K562 (cell line): ENCODE measurements around the gene TKT. TPM values are rescaled to one million over a fixed set of nuclear protein-coding genes. Genes with fewer than 3 reads are reported as not detected.

Experiments used
- ATAC-seq: fragments of 200-7000 bp; cut with Tn5 transposase; 3 replicates; pipeline ENCODE4 v1.9.1; 2020; ENCODE audit warnings: moderate library complexity
- BruUV-seq: library from RNA; stranded (reverse); fragments of 400-500 nt; replicated peaks from 2 replicates; lab custom pipeline; 2021; lab: Mats Ljungman, UMichigan
- CTCF ChIA-PET: fragments of 300-600 bp; formaldehyde crosslinking; extraction: SDS; loops from one replicate; lab custom pipeline; 2021; ENCODE audit warnings: low intra/inter-chr PET ratio; lab: Yijun Ruan, JAX
- POLR2A ChIA-PET: fragments of 300-600, 350-650 bp; sonication (Branson Sonifier 250); formaldehyde crosslinking; extraction: SDS; loops from one replicate; lab custom pipeline; 2021; ENCODE audit warnings: antibody characterized with exemption, inconsistent platforms; lab: Yijun Ruan, JAX
- DNase-seq, 4 experiments: peaks; one replicate each; pipeline versions ENCODE4 v3.0.0 to v3.0.0-alpha.2; 2011 to 2018; ENCODE audit warnings: low spot score in 3 of 4, mixed read lengths in 3 of 4; ENCODE audit errors: extremely low read depth in 1 of 4
- FAIRE-seq: peaks from 2 replicates; lab custom pipeline; 2011; peaks lifted over from hg19 to GRCh38; lab: Jason Lieb, UNC
- H2AFZ ChIP-seq: 2 replicates; pipeline ENCODE4 v1.6.0; 2011; ENCODE audit warnings: low read depth, low read length, control low read depth, inconsistent platforms
- H3K27ac ChIP-seq: fragments of 200-600 bp; 3 replicates; pipeline ENCODE4 v1.8.0; 2011; ENCODE audit warnings: low read depth, mild to moderate bottlenecking, control low read depth, inconsistent platforms, low read length, moderate library complexity, mixed read lengths; ENCODE audit errors: extremely low read depth
- H3K27me3 ChIP-seq, 2 experiments: fragments of 300-600 bp in 1 of 2; 2 replicates in 1 of 2; 3 replicates in 1 of 2; pipeline versions ENCODE4 v1.6.0 to v1.8.0; 2011; ENCODE audit warnings: inconsistent platforms in 2 of 2, low read length in 2 of 2, mild to moderate bottlenecking in 1 of 2, mixed read lengths in 1 of 2, moderate library complexity in 1 of 2; ENCODE audit not compliant: control insufficient read depth in 2 of 2, insufficient read depth in 2 of 2
- H3K36me3 ChIP-seq: fragments of 300-600 bp; 3 replicates; pipeline ENCODE4 v1.8.0; 2011; ENCODE audit warnings: mild to moderate bottlenecking, low read length, inconsistent platforms; ENCODE audit not compliant: control insufficient read depth, insufficient read depth
- H3K4me1 ChIP-seq, 2 experiments: fragments of 200-600 bp in 1 of 2; replicated peaks in 1 of 2; 2 replicates in 1 of 2; 3 replicates in 1 of 2; pipeline versions ENCODE4 v1.5.1 to v1.8.0; 2011; ENCODE audit warnings: inconsistent platforms in 2 of 2, low read length in 2 of 2, mild to moderate bottlenecking in 1 of 2, mixed read lengths in 1 of 2, moderate library complexity in 1 of 2; ENCODE audit not compliant: control insufficient read depth in 2 of 2, insufficient read depth in 2 of 2
- H3K4me2 ChIP-seq: 2 replicates; pipeline ENCODE4 v1.6.1; 2011; ENCODE audit warnings: low read length, control low read depth, inconsistent platforms, mixed read lengths; ENCODE audit not compliant: insufficient read depth
- H3K4me3 ChIP-seq: fragments of 200-600 bp; sonication (generic), shearing (Covaris generic); 2 replicates; pipeline ENCODE4 v1.5.1; 2016; ENCODE audit warnings: control low read depth, inconsistent platforms
- H3K79me2 ChIP-seq: fragments of 200-600 bp; 3 replicates; pipeline ENCODE4 v1.8.0; 2011; ENCODE audit warnings: low read length, inconsistent platforms; ENCODE audit not compliant: control insufficient read depth, insufficient read depth
- H3K9ac ChIP-seq, 2 experiments: 2 replicates each; pipeline versions ENCODE4 v1.6.0 to v1.6.1; 2011; ENCODE audit warnings: low read depth in 2 of 2, low read length in 2 of 2, control low read depth in 1 of 2, inconsistent platforms in 1 of 2, mild to moderate bottlenecking in 1 of 2, mixed read lengths in 1 of 2; ENCODE audit not compliant: insufficient read depth in 1 of 2
- H3K9me1 ChIP-seq: one replicate; pipeline ENCODE4 v1.6.0; 2011; ENCODE audit warnings: inconsistent platforms, mild to moderate bottlenecking, low read length, moderate library complexity; ENCODE audit not compliant: control insufficient read depth, insufficient read depth
- H3K9me3 ChIP-seq: replicated peaks from 2 replicates; pipeline ENCODE4 v1.5.1; 2011; ENCODE audit warnings: low read depth, low read length, inconsistent platforms; ENCODE audit not compliant: control insufficient read depth, insufficient read depth
- H4K20me1 ChIP-seq: replicated peaks from 2 replicates; pipeline ENCODE4 v1.6.1; 2011; ENCODE audit warnings: low read length, inconsistent platforms, mixed read lengths; ENCODE audit not compliant: control insufficient read depth, insufficient read depth
- FUS ChIP-seq: fragments of 200-400 bp; formaldehyde crosslinking; optimal IDR thresholded peaks from 2 replicates; pipeline ENCODE3; 2017; ENCODE audit warnings: low read depth, low read length
- HDAC8 ChIP-seq: fragments of 450-650 bp; IDR thresholded peaks from 2 replicates; pipeline ENCODE4 v1.6.1; 2016; ENCODE audit warnings: mild to moderate bottlenecking, missing genetic modification characterization, moderate library complexity, missing compliant biosample characterization
- HNRNPK ChIP-seq: fragments of 200-400 bp; formaldehyde crosslinking; IDR thresholded peaks from one replicate; pipeline ENCODE4 v1.6.1; 2018; ENCODE audit warnings: mild to moderate bottlenecking, low read depth, low read length; ENCODE audit not compliant: poor library complexity, severe bottlenecking
- KAT7 ChIP-seq: sonication (generic); formaldehyde crosslinking; IDR thresholded peaks from 2 replicates; pipeline ENCODE4 v1.8.0; 2022; ENCODE audit warnings: missing genetic modification reagents, mild to moderate bottlenecking, borderline replicate concordance
- SRSF9 ChIP-seq: fragments of 200-400 bp; formaldehyde crosslinking; IDR thresholded peaks from 2 replicates; pipeline ENCODE4 v1.6.1; 2017; ENCODE audit warnings: low read depth, low read length, borderline replicate concordance
- ZNF23 ChIP-seq: fragments of 250-450 bp; sonication (Bioruptor Pico); IDR thresholded peaks from 2 replicates; pipeline ENCODE4 v1.4.0; 2020; ENCODE audit warnings: mild to moderate bottlenecking
- ZNF41 ChIP-seq: fragments of 250-450 bp; sonication (Bioruptor Pico); conservative IDR thresholded peaks from 2 replicates; pipeline ENCODE4 v1.4.0; 2020; ENCODE audit warnings: mild to moderate bottlenecking
- ZNF584 ChIP-seq: fragments of 200-800 bp; sonication (Bioruptor generic); IDR thresholded peaks from 2 replicates; pipeline ENCODE4 v1.6.1; 2016; ENCODE audit warnings: low read depth, mild to moderate bottlenecking, missing genetic modification characterization, missing compliant biosample characterization
- WGBS: fragments of 100-300 bp; shearing (Covaris generic); methylation state at CpG from one replicate; pipeline ENCODE4 v1.1.6; 2016; ENCODE audit warnings: low coverage, mixed read lengths; ENCODE audit not compliant: insufficient coverage; ENCODE audit errors: missing lambda C conversion rate; 5-methylcytosine and 5-hydroxymethylcytosine counted together
- in situ Hi-C: fragments of 300-500 bp; cut with MboI; formaldehyde crosslinking; loops from 4 replicates; pipeline ENCODE4 v1.15.0; 2018; ENCODE audit warnings: inconsistent platforms, mixed read lengths
- intact Hi-C: fragments of 100-400 bp; cut with micrococcal nuclease; formaldehyde crosslinking; loops from 2 replicates; pipeline ENCODE4 v1.14.2; 2022
- polyA plus RNA-seq, 8 experiments: library from polyadenylated mRNA; depleted of rRNA in 4 of 8; stranded (reverse) in 5 of 8; unstranded in 3 of 8; fragments of >200 nt; fragmentation: Nextera tagmentation in 2 of 8; fragmentation: Illumina TruSeq in 1 of 8; extraction: Ambion mirVana in 2 of 8; extraction: Trizol in 1 of 8; gene quantifications; 2 replicates each; pipeline versions ENCODE4 v1.2.1 to v1.2.3, GENCODE V29; 2011 to 2014; ENCODE audit warnings: inconsistent platforms in 1 of 8, missing spikeins in 1 of 8
- total RNA-seq, 7 experiments: library from RNA; depleted of rRNA in 6 of 7; stranded (reverse); fragments of >200 nt in 6 of 7; fragmentation: Illumina TruSeq in 2 of 7; extraction: Trizol in 2 of 7; gene quantifications; 2 replicates each; pipeline versions ENCODE4 v1.2.1 to v1.2.3, GENCODE V29; 2011 to 2021; ENCODE audit warnings: low replicate concordance in 1 of 7
- TF ChIP-seq, protein P1 (sequence below): sonication (generic); formaldehyde crosslinking; IDR thresholded peaks from 2 replicates; pipeline ENCODE4 v1.8.0; 2022; ENCODE audit warnings: mild to moderate bottlenecking, missing genetic modification reagents, borderline replicate concordance
- TF ChIP-seq, protein P2 (sequence below): fragments of 450-650 bp; IDR thresholded peaks from 2 replicates; pipeline ENCODE4 v1.6.1; 2016; ENCODE audit warnings: antibody characterized with exemption
- TF ChIP-seq, protein P3 (sequence below), 2 experiments: fragments of 450-650 bp in 1 of 2; IDR thresholded peaks; 2 replicates each; pipeline ENCODE4 v1.6.1; 2011 to 2017; ENCODE audit warnings: low read depth in 2 of 2, antibody characterized with exemption in 1 of 2, borderline replicate concordance in 1 of 2, low read length in 1 of 2, mild to moderate bottlenecking in 1 of 2, mixed read lengths in 1 of 2; ENCODE audit not compliant: control insufficient read depth in 1 of 2
- TF ChIP-seq, protein P4 (sequence below): fragments of 250-450 bp; sonication (Bioruptor Pico); IDR thresholded peaks from 2 replicates; pipeline ENCODE4 v1.8.0; 2022; ENCODE audit warnings: moderate library complexity, mild to moderate bottlenecking, inconsistent platforms
- TF ChIP-seq, protein P5 (sequence below): IDR thresholded peaks from 2 replicates; pipeline ENCODE4 v1.6.1; 2012; ENCODE audit warnings: low read depth, low read length, improper control_type of control experiment, borderline replicate concordance

TKT gene
- total and polyA plus RNA-seq, 9 of the 15 experiments (the other 6 are each of a cell fraction or from before 2014, with no cell fraction given) = 58.1 to 401 (median 187) TPM

DNA sequence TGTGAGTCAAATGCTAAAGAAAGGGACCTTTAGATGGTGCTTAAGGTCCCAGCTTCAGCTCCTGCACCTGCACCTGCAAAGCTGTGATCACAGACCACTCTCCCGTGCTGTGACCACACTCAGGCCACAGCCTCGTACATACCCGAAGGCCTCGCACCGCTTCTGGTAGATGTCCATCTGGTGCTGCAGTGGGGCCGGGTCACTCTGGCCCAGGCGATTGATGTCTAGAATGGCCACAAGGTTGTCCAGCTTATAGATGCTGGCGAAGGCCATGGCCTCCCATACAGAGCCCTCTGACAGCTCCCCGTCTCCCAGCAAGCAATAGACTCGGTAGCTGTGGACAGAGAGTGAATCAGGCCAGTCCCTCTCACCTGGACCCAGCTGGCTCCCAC is 21.0 kb downstream of the TKT start:
- H2AFZ ChIP-seq = no peak overlapping the region
- H3K9me3 ChIP-seq = no peaks in the 10 kb centered on the region
- CTCF ChIA-PET = no interaction called here
- FAIRE-seq = no peak
- H3K27ac ChIP-seq = no peak overlapping the region; the same call in 2 of the 3 replicates
- no peak overlapping the region for H3K4me3 ChIP-seq
- DNase-seq = no peak
- H4K20me1 ChIP-seq = no peaks in the 10 kb centered on the region
- H3K27me3 ChIP-seq = no peaks in the 10 kb centered on the region
- no peaks in the 10 kb centered on the region; the same call in 2 of the 3 replicates for H3K79me2 ChIP-seq
- intact Hi-C loops = no loop called here
- no peak for ATAC-seq
- POLR2A ChIA-PET = interaction anchor here (1.6 kb wide), 1 partner anchor 17 kb away, joined by 3 read pairs; no protein-coding TSS in a partner anchor
- no peaks in the 10 kb centered on the region for H3K9me1 ChIP-seq
- no TSS peak for BruUV-seq
- H3K4me1 ChIP-seq = peaks cover 12 to 19% of the 10 kb centered on the region in 2 experiments
- H3K36me3 ChIP-seq = peaks cover 95% of the 10 kb centered on the region
- H3K4me2 ChIP-seq = no peak overlapping the region
- peak overlapping the region in 1 of 2 experiments; percentile 58; a peak in 1 of 4 replicates for H3K9ac ChIP-seq
- in situ Hi-C loops = no loop called here
- WGBS = 99% methylated on average over 10 of the region's 10 CpGs
- TF ChIP-seq KAT7 (CRISPR knock-in tag) (no peak), FUS (no peak), ZNF41 (no peak), ZNF584 (CRISPR knock-in tag) (no peak), ZNF23 (CRISPR knock-in tag) (no peak), SRSF9 (no peak), HDAC8 (tag) (no peak), HNRNPK (no peak)
- TF ChIP-seq, protein P1, sequence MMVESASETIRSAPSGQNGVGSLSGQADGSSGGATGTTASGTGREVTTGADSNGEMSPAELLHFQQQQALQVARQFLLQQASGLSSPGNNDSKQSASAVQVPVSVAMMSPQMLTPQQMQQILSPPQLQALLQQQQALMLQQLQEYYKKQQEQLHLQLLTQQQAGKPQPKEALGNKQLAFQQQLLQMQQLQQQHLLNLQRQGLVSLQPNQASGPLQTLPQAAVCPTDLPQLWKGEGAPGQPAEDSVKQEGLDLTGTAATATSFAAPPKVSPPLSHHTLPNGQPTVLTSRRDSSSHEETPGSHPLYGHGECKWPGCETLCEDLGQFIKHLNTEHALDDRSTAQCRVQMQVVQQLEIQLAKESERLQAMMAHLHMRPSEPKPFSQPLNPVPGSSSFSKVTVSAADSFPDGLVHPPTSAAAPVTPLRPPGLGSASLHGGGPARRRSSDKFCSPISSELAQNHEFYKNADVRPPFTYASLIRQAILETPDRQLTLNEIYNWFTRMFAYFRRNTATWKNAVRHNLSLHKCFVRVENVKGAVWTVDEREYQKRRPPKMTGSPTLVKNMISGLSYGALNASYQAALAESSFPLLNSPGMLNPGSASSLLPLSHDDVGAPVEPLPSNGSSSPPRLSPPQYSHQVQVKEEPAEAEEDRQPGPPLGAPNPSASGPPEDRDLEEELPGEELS = no peak
- TF ChIP-seq, protein P2, sequence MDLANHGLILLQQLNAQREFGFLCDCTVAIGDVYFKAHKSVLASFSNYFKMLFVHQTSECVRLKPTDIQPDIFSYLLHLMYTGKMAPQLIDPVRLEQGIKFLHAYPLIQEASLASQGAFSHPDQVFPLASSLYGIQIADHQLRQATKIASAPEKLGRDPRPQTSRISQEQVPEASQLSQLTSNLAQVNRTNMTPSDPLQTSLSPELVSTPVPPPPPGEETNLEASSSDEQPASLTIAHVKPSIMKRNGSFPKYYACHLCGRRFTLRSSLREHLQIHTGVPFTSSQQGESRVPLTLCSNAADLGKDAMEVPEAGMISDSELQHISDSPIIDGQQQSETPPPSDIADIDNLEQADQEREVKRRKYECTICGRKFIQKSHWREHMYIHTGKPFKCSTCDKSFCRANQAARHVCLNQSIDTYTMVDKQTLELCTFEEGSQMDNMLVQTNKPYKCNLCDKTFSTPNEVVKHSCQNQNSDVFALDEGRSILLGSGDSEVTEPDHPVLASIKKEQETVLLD = no peak
- TF ChIP-seq, protein P3, sequence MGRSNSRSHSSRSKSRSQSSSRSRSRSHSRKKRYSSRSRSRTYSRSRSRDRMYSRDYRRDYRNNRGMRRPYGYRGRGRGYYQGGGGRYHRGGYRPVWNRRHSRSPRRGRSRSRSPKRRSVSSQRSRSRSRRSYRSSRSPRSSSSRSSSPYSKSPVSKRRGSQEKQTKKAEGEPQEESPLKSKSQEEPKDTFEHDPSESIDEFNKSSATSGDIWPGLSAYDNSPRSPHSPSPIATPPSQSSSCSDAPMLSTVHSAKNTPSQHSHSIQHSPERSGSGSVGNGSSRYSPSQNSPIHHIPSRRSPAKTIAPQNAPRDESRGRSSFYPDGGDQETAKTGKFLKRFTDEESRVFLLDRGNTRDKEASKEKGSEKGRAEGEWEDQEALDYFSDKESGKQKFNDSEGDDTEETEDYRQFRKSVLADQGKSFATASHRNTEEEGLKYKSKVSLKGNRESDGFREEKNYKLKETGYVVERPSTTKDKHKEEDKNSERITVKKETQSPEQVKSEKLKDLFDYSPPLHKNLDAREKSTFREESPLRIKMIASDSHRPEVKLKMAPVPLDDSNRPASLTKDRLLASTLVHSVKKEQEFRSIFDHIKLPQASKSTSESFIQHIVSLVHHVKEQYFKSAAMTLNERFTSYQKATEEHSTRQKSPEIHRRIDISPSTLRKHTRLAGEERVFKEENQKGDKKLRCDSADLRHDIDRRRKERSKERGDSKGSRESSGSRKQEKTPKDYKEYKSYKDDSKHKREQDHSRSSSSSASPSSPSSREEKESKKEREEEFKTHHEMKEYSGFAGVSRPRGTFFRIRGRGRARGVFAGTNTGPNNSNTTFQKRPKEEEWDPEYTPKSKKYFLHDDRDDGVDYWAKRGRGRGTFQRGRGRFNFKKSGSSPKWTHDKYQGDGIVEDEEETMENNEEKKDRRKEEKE (IDR thresholded peaks at IDR 0.05; ENCODE audit: borderline replicate concordance in 1 of 2, control insufficient read depth in 1 of 2, low read depth in 2 of 2, low read length in 1 of 2) = no peak
- TF ChIP-seq, protein P4, sequence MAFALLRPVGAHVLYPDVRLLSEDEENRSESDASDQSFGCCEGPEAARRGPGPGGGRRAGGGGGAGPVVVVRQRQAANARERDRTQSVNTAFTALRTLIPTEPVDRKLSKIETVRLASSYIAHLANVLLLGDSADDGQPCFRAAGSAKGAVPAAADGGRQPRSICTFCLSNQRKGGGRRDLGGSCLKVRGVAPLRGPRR = no peak
- TF ChIP-seq, protein P5, sequence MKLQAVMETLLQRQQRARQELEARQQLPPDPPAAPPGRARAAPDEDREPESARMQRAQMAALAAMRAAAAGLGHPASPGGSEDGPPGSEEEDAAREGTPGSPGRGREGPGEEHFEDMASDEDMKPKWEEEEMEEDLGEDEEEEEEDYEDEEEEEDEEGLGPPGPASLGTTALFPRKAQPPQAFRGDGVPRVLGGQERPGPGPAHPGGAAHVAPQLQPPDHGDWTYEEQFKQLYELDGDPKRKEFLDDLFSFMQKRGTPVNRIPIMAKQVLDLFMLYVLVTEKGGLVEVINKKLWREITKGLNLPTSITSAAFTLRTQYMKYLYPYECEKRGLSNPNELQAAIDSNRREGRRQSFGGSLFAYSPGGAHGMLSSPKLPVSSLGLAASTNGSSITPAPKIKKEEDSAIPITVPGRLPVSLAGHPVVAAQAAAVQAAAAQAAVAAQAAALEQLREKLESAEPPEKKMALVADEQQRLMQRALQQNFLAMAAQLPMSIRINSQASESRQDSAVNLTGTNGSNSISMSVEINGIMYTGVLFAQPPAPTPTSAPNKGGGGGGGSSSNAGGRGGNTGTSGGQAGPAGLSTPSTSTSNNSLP = no peak
